Mesothelial cell of epicardium (in vitro differentiated cells): Measurements from ENCODE around the gene GNAT1. TPM values are rescaled to one million over a fixed set of nuclear protein-coding genes. Genes with fewer than 3 reads are reported as not detected.

Experiments
- DNase-seq, 2 experiments: peaks; one replicate each; pipeline ENCODE4 v3.0.0; 2021; ENCODE audit warnings: low spot score in 2 of 2; ENCODE audit not compliant: unreplicated experiment in 2 of 2
- H3K27ac Mint-ChIP-seq: 2 replicates; pipeline ENCODE4 v1.8.0; 2021; ENCODE audit warnings: mixed read lengths
- H3K27me3 Mint-ChIP-seq: 2 replicates; pipeline ENCODE4 v1.8.0; 2021; ENCODE audit warnings: low read depth, mixed read lengths
- H3K36me3 Mint-ChIP-seq: 2 replicates; pipeline ENCODE4 v1.8.0; 2021; ENCODE audit warnings: mixed read lengths
- H3K4me1 Mint-ChIP-seq: 2 replicates; pipeline ENCODE4 v1.8.0; 2021; ENCODE audit warnings: mixed read lengths
- H3K4me3 Mint-ChIP-seq: 2 replicates; pipeline ENCODE4 v1.8.0; 2021; ENCODE audit warnings: mild to moderate bottlenecking, moderate library complexity, mixed read lengths
- H3K9me3 Mint-ChIP-seq: 2 replicates; pipeline ENCODE4 v1.8.0; 2021; ENCODE audit warnings: mixed read lengths
- CTCF ChIP-seq: fragments of 200-600 bp; sonication (generic); IDR thresholded peaks from one replicate; pipeline ENCODE4 v1.5.0; 2021; ENCODE audit warnings: antibody characterized with exemption; ENCODE audit not compliant: unreplicated experiment
- total RNA-seq: library from RNA; stranded (reverse); gene quantifications from 3 replicates; pipeline ENCODE4 v1.2.1, GENCODE V29; 2021

GNAT1 gene
- total RNA-seq, 1 donor from 2014 or later, result 0.98 TPM

DNA sequence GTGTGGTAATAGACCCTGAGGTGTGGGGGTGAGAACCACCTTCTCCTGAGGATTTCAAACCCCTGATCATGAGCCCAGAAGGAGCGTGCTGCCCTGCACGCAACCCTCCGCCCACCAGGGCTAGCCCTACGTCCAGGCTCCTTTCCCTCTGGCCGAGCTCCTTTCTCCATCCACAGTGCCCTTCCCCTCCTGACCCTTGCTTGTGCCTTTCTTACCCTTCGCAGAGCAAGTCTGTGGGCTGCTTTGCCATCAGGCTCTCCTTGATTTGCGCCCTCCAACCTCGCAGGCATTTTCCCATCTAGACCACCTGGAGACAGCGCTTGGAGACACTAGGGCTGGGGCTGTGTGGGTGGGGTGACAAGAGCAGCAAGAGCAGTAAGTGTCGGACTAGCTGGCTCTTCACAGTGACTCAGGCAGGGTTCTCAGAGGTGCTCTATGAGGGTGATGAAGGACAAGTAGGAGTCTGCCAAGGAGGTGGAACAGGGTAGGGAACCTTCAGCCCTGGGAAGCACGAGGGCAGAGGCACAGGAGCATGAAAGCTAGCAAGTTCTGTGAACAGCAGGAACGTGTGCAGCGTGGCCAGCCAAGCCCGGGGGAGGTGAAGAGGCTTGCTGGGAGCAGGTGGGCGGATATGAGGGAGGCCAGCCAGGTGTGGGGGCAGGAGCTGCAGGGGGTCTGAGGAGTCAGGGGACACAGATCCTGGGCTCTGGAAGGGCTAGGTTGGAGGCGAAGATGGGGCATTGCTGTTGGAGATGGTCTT, 11.1 kb downstream of the GNAT1 start:
- DNase-seq, result no peak
- H3K4me3 Mint-ChIP-seq, result no peak overlapping the region
- TF ChIP-seq CTCF, result no peak
- no peak overlapping the region for H3K27ac Mint-ChIP-seq
- H3K4me1 Mint-ChIP-seq, result peaks cover 1% of the 10 kb centered on the region
- H3K36me3 Mint-ChIP-seq, result no peaks in the 10 kb centered on the region
- H3K9me3 Mint-ChIP-seq, result no peaks in the 10 kb centered on the region
- peaks cover 39% of the 10 kb centered on the region for H3K27me3 Mint-ChIP-seq

DNA sequence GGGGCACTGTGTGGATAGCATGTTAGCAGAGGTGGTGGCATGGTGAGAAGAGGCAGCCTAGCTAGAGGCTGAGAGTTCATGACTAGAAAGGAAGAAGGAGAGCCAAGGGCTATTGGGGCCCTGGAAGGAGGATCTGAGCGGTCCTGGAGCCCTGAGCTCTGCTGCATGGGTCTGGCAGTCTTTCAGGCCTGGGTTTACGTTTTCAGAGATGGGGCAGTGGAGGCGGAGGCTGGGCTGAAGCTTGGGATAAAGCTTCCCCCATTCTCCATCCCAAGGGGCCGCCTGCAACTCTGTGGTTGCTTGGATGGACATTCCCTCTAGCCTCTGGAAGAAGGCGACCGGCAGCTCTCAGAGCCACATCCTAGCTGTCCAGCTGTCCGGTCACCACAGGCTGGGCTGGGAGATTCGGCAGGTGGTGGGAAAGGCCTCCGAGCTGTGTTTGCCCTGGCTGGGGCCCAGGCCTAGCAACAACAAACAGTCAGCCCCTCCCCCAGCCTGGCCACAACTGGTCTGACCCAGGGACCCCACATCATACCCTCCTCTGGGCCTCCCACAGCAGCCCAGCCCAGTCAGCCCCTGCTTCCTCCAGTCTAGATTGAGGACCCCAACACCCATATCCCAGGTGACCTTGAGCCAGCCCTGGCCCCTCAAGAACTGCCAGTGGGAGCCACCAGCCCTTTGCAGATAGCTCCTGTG, 11.9 kb downstream of the GNAT1 start:
- Mint-ChIP-seq H3K4me1 (peaks cover 1% of the 10 kb centered on the region), H3K9me3 (no peaks in the 10 kb centered on the region), H3K4me3 (no peak overlapping the region), H3K36me3 (no peaks in the 10 kb centered on the region), H3K27ac (no peak overlapping the region), H3K27me3 (peaks cover 42% of the 10 kb centered on the region)
- TF ChIP-seq CTCF, result no peak
- no peak for DNase-seq

- H3K27me3 Mint-ChIP-seq, result peaks cover 43% of the 10 kb centered on the region
- H3K4me1 Mint-ChIP-seq, result peaks cover 1% of the 10 kb centered on the region
- no peak for DNase-seq
- H3K9me3 Mint-ChIP-seq, result no peaks in the 10 kb centered on the region
- H3K4me3 Mint-ChIP-seq, result peak overlapping the region; percentile 22
- H3K27ac Mint-ChIP-seq, result no peak overlapping the region
- no peak for TF ChIP-seq CTCF
- H3K36me3 Mint-ChIP-seq, result no peaks in the 10 kb centered on the region
These were observed 12.7 kb downstream of the GNAT1 start for GRCh38 chr3:50203809-50204803.

DNA sequence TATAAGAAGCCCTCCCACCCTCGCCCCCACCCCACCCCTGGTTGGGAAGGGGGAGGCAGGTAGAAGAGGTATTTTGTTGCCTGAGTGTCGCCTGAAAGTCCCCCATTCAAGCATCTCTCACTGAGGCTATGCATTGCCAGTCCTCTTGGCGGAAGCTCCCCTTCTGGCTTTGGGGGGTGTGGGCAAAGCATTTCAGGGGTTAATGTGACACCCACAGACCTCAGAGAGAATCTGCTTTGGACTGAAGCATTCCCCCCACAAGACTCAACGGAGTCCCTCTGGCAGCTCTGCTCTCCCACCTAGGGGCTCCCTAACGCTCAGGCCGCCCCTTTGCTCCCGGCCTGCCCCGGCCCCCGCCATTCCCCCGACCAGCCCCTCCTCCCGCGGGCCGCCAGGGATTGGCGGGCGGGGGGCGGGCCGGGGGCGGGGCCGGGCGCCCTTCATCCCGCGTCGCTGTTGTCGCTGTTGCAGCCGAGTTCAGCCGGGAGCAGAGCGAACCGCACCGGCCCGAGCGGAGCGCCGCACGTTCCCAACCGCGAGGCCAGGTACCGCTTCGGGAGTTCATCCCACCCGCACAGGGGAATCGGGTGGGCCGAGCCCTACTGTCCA, 13.5 kb downstream of the GNAT1 start, which contains the start of gene SLC38A3:
Gene SLC38A3, plus strand, starts transcription at position 468 of the 609 bp plus-strand sequence. CDS start 8,929 bp downstream, outside the sequence.
- Mint-ChIP-seq H3K4me1 (peaks cover 1% of the 10 kb centered on the region), H3K4me3 (peak within 1 kb of the TSS; percentile 63), H3K27me3 (peaks cover 41% of the 10 kb centered on the region), H3K9me3 (no peaks in the 10 kb centered on the region), H3K36me3 (no peaks in the 10 kb centered on the region), H3K27ac (no peak within 1 kb of the TSS)
- no peak for TF ChIP-seq CTCF
- peak in 1 of 2 experiments; percentile 67 for DNase-seq
